Dedifferentiated amniotic fluid mesenchymal stem cell (primary cell): ENCODE measurements around the gene ADD1.
"Not testable (repeated sequence)": the region's sequence is repeated elsewhere in the genome, so short reads cannot be mapped to it uniquely, and the experiment has no call there.

ENCODE experiments used
- DNase-seq: peaks from one replicate; pipeline ENCODE4 v3.0.0-alpha.2; 2016; ENCODE audit errors: extremely low spot score

The ADD1 gene

GRCh38 chr4:2944586-2945526, 101.2 kb downstream of the ADD1 start:
- no peak for DNase-seq

DNA sequence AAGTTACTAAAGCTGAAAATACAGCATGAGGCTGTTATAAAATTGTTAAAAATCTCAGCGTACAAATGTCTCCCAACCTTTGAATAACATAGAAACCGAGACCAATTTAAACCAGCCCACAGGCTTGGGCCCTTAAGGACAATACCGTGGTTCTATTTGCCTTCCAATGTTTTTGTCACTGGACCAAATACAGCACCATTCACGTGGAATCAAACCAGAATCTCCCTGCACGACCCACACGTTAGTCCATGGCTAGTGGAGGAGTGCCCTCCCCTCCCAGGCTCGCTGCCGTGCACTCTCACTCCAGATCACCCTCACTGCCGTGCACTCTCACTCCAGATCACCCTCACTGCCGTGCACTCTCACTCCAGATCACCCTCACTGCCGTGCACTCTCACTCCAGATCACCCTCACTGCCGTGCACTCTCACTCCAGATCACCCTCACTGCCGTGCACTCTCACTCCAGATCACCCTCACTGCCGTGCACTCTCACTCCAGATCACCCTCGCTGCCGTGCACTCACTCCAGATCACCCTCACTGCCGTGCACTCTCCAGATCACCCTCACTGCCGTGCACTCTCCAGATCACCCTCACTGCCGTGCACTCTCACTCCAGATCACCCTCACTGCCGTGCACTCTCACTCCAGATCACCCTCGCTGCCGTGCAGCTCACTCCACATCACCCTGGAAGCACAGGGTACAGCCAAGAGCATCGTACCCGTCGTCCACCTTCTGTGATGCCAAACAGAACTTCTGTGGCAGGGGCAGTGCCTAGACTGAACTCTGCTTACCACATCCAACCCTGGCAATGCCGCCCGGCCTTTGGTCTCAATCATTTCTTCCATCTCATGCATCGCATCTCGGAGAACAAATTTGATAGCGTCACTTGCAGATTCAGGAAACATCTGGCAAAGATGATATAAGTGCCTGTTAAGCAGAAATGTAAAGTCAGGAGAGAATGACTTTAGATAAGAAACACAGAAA, 102.3 kb downstream of the ADD1 start:
- DNase-seq: not testable (repeated sequence)

DNA sequence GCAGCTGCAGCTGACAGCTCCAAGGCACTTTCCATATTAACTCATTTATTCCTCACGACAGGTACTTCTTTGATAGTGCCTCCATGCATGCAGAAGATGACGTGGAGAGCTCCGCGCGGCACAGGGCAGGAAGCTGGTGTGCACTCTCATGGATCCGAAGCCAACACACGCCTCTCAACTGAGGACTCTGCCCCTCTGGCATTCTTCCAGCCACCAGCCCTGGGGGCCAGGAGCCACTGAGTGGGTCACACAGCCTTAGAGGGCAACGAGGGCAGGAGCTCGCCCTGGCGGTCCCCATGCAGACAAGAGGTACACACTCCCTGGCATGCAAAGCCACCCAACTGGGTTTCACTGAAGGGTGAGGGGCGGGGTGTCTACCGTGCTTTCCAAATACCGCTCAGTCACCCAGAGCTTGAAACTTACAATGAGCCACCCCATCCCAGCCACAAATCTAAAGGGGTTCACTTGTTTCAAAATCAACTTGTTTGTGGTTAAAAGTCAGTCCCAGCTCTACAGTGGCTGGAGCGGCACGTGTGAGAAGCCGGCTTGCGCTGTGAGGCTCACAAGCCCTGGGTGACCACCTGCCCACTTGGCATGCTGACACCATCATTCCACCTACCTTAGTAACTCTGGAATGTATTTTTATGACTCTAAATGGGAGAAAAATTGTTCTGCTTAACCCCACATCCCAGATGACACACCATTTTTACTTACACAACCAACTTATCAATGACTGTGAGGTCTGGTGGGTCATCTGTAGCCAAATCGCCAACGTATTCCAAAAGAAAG, 103.4 kb downstream of the ADD1 start:
- DNase-seq: no peak

DNA sequence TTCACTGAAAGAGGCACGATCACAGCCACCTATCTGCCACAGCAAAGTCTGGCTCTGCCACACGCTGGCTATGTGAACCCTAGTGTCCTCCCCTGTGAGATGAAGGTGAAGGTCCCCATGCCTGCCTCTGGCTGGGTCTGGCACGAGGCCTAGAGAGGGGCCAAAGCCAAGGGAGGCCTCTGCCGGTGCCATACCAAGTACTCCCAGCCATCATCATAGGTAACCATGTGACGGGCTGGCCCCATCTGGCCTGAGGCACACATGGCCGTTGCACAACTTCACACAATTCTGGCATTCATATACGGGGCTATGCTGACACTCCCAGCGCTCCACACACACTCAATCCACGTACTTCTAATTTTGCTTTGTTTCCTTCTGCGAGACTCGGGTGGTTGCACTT, 104.3 kb downstream of the ADD1 start:
- DNase-seq: no peak

DNA sequence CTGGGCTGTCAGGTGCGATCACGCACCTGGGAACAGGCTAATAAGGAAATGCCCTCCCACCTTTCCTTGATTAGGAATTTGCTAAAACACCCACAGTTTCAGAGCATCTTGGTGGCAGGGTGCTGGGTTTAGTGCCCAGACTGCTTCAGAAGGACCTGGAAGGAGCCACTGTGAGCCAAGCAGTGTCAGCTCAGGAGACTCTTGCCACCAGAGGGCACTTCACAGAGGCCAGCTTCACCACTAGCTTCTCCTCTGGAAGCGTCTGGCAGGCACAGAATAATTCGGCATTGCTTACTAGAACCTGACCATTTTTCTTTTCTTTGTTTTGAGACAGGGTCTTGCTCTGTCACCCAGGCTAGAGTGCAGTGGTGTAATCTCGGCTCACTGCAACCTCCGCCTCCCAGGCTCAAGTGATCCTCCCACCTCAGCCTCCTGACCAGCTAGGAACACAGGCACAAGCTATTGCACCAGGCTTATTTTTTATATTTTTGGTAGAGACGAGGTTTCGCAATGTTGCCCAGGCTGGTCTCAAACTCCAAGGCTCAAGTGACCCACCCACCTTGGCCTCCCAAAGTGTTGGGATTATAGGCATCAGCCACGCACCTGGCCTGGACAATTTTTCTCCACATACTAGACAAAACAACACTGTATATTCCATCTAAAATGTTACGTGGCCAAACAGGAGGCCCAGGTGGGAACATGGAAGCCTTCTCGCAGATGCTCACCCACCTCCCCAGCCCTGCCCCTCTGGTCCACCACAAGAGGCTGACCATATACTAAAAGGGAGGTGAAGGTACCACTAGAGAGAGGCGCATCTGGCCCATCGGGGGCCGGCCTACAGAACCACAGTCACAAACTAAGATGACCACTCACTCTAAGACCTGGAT, 105.5 kb downstream of the ADD1 start:
- no peak for DNase-seq

- no peak for DNase-seq
Measured at GRCh38 chr4:2949782-2950125, 106.1 kb downstream of the ADD1 start.

GRCh38 chr4:2950221-2950989, 106.8 kb downstream of the ADD1 start:
- DNase-seq: no peak

GRCh38 chr4:2953496-2953895, 109.9 kb downstream of the ADD1 start:
- no peak for DNase-seq

GRCh38 chr4:2954358-2955185, 110.9 kb downstream of the ADD1 start:
- DNase-seq: no peak

DNA sequence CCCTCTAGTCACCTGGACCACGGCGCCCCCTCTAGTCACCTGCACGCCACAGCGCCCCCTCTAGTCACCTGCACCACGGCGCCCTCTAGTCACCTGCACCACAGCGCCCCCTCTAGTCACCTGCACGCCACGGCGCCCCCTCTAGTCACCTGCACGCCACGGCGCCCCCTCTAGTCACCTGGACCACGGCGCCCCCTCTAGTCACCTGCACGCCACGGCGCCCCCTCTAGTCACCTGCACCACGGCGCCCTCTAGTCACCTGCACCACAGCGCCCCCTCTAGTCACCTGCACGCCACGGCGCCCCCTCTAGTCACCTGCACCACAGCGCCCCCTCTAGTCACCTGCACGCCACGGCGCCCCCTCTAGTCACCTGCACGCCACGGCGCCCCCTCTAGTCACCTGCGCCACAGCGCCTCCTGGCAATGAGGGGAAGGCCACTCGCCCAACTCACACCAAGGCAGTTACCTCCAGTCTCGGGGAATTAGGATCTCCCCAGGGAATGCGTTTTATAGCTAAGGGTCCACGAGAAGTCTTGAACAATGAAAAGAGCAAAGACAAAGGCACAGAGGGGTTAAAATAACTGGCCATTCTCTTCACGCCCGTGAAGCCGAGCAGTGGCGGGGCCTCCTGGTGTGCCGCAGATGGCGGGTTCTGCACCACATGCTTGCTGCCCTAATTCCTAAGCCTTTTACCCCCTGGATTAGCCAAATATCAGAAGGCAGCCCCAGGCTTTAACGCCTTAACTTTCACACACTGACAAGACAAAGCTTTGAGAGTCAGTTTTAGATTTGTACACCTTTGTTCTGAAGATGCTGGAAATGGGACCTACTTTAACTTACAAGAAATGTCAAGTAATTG, 111.8 kb downstream of the ADD1 start:
- not testable (repeated sequence) for DNase-seq

DNA sequence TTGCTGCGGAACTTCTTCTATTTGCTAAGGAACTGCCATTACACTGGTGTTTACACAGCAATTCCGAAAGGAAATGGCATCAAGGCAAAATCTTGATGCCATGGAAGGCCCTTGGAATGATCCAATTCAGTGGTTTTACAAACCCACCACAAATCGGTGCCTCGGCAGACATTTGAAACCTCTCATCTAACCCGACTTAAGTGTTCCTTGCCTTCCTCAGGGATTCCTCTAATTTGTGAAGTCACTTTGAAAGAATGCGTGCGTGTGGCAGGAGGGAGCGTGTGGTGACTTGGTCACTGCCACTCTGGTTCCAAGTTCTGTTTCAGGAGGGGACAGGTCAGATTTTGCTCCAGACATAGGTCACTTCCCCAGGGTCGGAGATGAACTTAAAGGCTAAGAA, 114.8 kb downstream of the ADD1 start:
- DNase-seq: peak; percentile 76

- not testable (repeated sequence) for DNase-seq
Measured at GRCh38 chr4:2960450-2960849, 116.8 kb downstream of the ADD1 start.

- no peak for DNase-seq
Measured at GRCh38 chr4:2961421-2961810, 117.8 kb downstream of the ADD1 start.

DNA sequence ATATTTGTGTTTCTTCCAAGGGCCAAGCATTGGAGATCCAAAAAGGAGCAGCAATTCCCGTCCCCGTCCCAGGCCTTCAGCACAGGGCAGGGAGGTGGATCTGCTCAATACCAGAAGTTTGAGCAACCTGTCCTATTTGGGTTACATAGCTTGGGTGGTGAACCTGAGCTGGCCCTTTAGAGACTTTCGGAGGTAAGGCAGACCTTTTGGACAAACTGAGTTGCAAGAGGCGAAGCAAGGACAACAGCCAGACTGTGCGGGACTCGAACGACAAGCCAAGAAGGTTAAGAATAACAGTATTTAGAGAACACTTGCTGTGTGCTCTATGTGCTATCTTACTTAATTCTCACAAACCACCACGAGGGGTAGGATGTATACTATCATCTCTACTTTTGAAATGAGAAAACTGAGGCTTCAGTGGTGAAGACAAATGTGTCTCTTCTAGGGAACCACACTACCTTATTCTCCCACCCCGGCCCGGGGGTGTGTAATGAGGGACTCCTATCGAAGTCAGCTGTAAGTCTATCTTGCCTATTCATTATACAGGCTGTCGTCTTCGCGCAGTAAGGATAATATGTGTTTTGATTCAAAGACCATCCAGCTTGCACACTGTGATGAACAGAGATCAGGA, 118.3 kb downstream of the ADD1 start:
- no peak for DNase-seq

DNA sequence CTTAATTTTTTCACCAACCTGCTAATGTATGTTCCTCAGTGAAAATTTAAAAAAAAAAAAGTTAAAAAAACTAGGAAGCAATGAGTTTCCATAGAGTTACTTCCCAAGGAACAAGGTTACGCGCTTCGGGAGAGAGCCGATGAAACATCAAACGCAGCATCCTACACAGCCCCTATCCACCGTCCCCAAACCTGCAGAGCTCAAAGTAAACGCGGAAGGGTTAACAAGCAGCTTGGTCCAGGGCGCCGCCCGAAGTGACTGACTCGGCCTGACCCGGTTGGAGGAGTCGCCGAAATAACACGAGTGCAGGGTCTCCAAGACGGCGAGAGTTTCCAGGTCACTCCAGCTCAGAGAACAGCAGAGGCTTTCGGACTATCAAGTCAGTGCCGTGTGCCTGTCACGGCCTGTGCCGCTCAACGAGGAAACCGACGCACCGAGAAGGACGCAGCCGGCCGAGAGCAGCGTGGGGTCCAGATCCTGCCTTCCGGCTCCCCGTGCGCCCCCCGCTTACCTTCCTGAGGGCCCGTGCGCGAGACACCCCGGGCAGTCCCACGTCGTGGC, 119.0 kb downstream of the ADD1 start:
- DNase-seq: peak; percentile 36

- DNase-seq: peak; percentile 98
Measured at GRCh38 chr4:2963175-2963965, 119.7 kb downstream of the ADD1 start, which contains the start of the genes GRK4 and NOP14. GRK4 (plus strand) TSS chr4:2963571; CDS start chr4:2964071, 500 bp downstream. NOP14 (minus strand) TSS chr4:2963406; CDS start chr4:2963319, 87 bp downstream.
